Tibial nerve (tissue), 4 donors: ENCODE results near the gene SCT.

ENCODE experiments used
- CTCF ChIP-seq, 5 experiments: fragments of 200-600 bp in 3 of 5; fragments of 450-650 bp in 2 of 5; sonication (generic) in 3 of 5; IDR thresholded peaks; one replicate each; pipeline ENCODE4 v1.5.1; 2016 to 2019; ENCODE audit warnings: antibody characterized with exemption in 5 of 5, mild to moderate bottlenecking in 3 of 5, moderate library complexity in 2 of 5
- EP300 ChIP-seq, 2 donors: sonication (generic); formaldehyde crosslinking; IDR thresholded peaks; one replicate each; pipeline ENCODE4 v1.6.1; 2017; ENCODE audit warnings: antibody characterized with exemption in 2 of 2, mild to moderate bottlenecking in 1 of 2
- POLR2A ChIP-seq, 2 donors: fragments of 450-650 bp; IDR thresholded peaks; one replicate each; pipeline ENCODE4 v1.6.1; 2017; ENCODE audit warnings: antibody characterized with exemption in 2 of 2, mild to moderate bottlenecking in 2 of 2, moderate library complexity in 2 of 2

GRCh38 chr11:587978-588380 lies 39.0 kb downstream of the SCT start:
- TF ChIP-seq CTCF (IDR thresholded peaks at IDR 0.05) (no peak), POLR2A (IDR thresholded peaks at IDR 0.05) (no peak), EP300 (IDR thresholded peaks at IDR 0.05) (no peak)
